Activated naive CD4-positive, alpha-beta T cell treated with Interleukin-2 at 50 U/mL for 16 hours (primary cell): ENCODE results near the gene EPS8L1.
A peak's percentile ranks its signal among the peaks of the same experiment; 100 is the strongest.
"Not testable (repeated sequence)": the region's sequence is repeated elsewhere in the genome, so short reads cannot be mapped to it uniquely, and the experiment has no call there.

Source experiments
- DNase-seq: peaks from one replicate; pipeline ENCODE4 v3.0.0-alpha.2; 2020

The EPS8L1 gene

DNA sequence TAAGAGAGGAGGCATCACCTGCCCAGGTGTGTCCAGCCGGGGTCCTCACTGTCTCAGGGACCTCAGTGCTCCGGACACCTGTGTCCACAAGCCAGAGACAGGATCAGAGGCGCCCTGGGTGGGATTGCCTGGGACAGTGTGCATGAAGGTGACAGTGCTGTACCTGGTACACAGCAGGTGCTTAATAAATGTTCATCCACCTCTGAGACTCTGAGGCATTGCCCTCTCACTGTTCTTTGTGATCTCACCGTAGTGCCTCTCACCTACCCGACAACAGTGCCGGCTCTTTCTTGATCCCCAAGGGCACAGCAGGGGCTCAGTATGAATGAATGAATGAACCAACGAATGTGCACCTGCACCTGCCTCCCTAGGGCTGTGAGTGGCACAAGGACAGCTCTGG, 21.9 kb upstream of the EPS8L1 start:
- DNase-seq, result no peak

DNA sequence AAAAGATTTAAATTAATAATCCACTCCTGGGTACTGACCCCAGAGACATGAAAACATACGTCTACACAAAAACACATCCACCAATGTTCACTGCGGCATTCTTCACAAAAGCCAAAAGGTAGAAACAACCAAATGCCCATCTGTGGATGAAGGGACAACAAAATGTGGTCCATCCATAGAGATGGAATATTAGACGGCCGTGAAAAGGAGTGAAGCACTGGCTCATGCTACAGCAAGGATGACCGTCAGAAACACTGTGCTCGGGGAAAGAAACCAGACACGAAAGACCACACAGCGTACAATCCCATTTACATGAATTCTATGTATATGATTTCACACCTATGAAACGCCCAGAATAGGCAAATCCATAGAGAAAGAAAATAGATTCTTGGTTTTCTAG, 18.8 kb upstream of the EPS8L1 start:
- DNase-seq, result no peak

DNA sequence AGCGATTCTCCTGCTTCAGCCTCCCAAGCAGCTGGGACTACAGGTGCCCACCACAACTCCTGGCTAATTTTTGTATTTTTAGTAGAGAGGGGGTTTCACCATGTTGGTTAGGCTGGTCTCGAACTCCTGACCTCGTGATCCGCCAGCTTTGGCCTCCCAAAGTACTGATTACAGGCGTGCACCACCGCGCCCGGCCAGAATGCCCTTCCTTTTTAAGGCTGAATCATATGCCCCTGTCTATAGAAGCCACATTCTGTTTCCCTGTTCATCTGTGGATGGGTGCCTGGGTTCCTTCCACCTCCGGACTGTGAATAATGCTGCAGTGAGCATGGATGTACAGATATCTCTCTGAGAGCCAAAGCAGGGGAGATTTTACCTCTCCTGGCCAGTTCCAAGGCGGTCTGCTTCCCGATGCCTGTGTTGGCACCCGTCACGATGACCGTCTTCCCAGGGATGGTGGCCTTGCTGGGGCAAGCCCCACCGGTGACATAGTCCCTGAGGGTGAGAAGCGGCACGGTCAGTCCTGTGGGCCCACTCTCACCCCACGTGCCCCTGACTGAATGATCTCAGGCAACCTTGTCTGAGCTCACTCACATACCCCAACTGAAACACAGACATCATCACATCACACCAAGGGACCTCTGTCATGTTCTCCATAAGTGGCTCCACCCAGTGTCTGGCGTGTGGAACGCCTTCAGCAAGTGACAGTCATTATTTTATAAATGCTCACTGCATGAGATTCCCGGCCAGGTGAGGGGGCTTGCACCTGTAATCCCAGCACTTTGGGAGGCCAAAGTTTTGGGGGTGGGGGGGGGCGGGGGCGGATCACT, 16.7 kb upstream of the EPS8L1 start:
- DNase-seq, result no peak

DNA sequence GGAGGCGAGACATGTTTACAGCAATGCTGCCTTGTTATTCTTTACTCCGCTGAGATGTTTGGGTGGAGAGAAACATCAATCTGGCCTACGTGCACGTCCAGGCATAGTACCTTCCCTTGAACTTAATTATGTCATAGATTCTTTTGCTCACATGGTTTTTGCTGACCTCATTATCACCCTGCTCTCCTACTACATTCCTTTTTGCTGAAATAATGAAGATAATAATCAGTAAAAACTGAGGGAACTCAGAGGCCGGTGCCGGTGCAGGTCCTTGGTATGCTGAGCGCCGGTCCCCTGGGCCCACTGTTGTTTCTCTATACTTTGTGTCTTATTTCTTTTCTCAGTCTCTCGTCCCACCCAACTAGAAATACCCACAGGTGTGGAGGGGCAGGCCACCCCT, 15.4 kb upstream of the EPS8L1 start:
- DNase-seq, result not testable (repeated sequence)

DNA sequence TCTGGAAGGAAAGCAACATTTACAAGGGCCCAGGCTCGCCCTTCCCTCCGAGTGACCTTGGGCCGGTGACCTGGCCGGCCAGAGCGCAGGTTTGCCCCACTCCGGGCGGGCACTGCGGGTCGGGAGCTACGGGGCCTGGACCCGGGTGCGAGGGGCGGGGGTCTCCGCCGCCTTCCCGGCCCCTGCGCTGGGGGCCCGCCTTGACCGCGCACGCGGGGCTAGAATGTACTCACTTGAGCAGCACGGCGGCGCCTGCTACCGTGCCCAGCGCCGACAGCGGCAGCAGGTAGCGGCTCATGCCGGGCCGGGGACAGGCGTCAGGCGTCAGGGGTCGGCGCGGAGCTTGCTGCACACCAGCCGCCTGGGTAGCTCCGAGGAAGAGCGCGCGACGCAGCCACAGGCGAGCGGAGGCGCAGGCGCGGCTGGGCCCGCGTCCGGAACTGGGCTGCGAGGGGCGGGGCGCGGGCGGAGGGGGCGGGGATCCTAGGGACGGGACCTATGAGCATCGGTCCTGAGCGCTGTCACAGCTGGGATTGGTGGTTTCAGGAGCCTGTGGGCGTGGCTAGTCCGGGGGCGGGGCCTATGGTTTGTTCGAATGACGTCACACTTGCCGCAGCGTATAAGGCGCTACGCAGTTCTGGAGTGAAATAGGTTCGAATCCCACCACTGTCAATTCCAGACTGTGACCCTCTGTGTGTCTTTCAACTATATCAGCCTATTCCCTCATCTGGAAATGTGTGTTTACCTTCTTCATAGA, 12.8 kb upstream of the EPS8L1 start, which contains the start of gene RDH13:
Gene RDH13, minus strand, starts transcription at position 414 of the 757 bp plus-strand sequence. Its CDS starts 116 bp downstream, at position 298.
- DNase-seq, result peak; percentile 98

DNA sequence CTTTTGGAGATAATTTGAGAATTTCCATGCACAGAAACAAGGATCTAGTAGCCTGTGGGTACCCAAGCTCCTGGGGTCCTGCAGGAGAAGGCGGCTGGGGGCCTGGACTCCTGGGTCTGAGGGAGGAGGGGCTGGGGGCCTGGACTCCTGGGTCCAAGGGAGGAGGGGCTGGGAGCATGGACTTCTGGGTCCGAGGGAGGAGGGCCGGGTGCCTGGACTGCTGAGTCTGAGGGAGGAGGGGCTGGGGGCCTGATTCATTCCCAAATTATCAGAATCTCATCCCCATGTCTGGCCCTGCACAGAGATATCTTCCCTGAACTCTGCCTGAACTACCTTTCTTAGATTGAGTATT, 12.2 kb upstream of the EPS8L1 start:
- no peak for DNase-seq

DNA sequence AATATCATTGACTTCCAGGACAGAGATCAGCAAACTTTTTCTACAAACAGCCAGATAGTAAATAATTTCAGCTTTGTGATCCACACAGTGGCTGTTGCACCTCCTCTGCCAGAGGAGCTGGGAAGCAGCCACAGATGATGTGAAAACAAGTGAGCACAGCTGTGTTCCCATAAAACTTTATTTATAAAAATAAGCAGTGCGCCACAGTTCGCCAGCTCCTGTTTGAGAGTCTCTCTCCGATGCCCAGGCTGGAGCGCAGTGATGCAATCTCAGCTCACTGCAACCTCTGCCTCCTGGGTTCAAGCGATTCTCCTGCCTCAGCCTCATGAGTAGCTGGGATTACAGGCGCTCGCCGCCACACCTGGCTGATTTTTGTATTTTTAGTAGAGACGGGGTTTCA, 10.2 kb upstream of the EPS8L1 start:
- not testable (repeated sequence) for DNase-seq

DNA sequence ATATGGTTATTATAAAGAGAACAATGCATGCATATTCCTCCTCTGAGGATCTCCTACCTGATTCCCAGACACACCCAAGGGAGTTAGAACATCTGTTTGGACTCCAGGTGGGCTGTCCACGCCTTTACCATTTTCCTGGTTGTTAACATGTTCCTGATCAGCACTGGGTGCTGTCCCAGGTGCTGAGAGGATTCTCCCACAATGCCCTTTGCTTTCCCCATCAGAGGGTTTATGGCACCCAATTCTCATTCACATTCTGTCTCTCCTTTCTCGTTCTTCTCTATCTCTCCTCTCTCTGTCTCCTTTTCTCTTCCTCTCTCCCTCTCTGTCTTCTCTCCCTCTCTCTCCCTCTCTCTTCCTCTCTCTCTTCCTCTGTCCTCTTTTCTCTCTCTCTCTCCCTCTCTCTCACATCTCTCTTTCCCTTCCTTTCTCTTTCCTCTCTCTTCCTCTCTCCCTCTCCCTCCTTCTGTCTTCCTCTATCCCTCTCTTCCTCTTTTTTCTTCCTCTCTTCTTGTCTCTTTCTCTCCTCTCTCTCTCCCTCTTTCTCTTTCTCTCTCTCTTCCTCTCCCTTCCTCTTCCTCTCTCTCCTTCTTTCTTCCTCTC, 9.5 kb upstream of the EPS8L1 start:
- no peak for DNase-seq

DNA sequence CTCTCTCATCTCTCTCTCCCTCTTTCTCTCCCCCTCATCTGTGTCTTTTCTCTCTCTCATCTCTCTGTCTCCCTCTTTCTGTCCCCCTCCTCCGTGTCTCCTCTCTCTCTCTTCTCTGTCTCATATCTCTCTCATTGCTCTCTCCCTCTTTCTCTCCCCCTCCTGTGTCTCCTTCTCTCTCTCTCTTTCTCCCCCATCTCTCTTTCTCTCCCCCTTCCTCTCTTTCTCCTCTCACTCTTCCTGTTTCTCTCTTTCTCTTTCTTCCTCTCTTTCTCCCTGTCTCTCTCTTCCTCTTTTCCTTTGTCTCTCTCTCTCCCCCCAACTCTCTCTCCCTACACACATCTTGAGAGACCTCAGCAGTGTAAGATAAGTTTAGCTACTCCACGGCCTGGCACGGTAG, 7.8 kb upstream of the EPS8L1 start:
- no peak for DNase-seq

DNA sequence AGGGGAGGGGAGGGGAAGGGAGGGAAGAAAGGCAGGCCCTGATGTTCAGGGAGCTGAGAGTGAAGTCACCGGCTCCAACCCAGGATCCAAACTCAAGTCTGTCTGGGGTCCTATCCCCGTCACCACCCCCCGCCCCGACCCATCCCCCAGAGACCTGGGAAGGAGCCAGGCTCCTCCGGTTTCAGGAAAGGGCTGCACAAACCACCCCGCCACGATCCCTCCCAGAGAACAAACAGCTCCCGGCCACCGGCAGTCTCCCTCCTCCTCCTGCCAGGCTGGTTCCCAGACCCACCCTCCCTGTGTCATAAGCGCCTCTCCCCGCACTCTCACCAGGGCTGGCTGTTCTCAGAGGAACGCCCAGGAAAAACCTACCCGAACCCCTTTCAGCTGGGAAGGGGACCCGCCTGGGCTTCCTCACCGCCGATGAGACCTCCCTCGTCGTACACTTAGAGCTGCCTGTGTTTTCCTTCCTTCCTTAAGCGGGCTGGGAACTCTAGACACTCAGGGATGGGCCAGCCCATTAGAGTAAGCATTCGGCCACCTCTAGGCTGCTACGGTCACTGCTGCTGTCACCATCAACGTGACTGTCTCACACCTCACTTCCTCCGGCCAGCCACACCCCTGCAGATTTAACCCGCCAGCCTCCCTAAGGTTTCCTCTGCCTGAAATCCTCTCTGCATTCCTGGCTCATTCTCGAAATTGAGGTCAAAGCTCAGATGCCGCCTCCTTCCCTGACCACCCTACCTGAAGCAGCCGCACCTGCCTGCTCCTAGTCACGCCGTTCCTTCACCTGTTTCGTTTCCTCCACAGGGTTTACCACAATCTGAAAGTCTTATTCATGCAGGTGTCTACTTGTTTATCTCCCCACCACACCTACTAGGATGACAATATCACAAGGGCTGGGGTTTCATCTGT, 6.5 kb upstream of the EPS8L1 start:
- DNase-seq, result no peak

DNA sequence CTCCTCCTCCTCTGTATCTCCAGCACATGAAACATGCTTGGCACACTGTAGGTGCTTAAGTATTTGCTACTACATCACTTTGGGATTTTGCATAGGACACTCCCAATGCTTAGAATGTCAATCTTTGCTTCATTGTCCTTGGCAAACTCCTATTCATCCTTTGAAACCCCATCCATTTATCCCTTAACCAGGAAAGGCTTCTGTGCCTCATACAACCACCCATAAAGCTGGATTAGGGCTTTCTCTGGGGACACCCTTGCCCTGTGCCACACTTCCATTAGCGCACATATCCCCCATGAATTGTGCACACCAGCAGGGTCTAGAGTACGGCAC, 5.8 kb upstream of the EPS8L1 start:
- DNase-seq, result no peak

DNA sequence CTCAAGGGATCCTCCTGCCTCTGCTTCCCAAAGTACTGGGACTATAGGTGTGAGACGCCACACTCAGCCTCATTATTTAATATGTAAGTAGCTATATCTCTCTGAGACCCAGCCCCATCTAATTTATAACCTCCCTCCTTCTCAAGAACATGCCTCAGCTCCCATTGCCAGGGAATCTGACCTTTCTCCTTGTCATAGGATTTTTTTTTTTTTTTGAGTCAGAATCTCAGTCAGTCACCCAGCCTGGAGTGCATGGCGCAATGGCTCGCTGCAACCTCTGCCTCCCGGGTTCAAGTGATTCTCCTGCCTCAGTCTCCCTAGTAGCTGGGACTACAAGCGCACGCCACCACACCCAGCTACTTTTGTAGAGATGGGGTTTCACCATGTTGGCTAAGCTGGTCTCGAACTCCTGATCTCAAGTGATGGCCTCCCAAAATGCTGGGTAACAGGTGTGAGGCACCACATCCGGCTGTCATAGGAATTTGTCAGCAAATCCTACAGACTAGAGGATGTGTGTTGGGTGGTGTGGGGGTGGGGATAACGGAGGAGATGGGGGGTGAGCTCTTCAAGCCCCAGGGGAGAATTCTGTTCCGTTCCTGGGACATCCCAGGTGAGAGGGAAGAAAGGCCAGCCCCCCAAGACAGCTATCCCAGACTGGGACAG, 5.1 kb upstream of the EPS8L1 start:
- DNase-seq, result no peak

DNA sequence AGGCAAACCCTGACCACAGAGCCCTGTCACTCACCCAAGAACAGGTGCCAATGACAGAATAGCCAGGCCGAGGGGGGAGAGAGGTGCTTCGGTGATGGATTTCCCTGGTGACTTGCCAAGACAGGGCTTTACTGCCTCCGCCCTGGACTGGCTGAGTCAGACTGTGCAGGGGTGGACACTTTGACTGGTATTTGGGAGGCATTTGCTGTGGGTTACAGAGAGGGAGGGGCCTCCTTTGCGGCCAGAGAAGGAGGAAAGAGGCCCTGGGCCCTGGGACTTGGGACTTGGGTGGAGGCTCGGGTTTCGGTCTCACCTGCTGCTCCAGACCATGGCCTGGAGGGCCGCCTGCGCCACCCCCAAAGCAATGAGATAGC, 4.6 kb upstream of the EPS8L1 start:
- DNase-seq, result no peak

DNA sequence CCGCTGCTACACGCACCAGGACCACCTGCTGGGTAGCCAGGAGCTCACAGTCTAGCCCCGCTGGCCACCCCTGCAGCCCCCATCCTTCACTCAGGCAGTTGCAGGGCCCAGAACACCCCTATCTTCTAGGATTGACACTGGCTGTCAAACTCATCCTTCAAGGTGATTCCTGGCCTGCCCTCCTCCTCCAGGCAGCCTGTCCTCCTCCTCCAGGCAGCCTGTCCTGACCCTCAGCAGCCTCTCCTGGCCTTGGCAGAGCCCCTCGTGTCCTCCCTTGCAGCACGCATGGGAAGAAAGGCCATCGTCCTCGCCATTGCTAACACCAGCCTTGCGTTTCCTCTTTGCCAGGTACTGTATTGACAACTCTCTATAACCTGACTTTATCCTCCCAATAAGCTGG, 3.8 kb upstream of the EPS8L1 start:
- no peak for DNase-seq

DNA sequence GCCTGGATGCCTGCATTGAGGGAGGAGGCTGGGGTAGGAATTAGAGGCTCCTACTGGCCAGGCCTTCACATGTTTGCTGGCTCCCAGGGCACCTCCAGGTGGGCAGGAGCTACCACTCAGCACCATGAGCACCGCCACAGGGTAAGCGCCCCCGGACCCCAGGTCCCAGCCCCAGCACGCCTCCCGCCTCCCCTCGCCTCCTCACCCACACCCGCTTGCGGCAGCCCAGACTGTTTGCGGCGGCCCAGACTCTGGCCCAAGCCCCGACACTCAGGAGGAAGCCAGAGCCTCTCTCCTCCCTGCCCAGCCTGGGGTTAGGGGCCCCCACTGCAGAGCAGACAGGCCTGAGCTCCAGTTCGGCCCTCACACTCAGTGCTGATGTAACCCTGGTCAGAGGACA, 652 bp downstream of the EPS8L1 start:
- no peak for DNase-seq

DNA sequence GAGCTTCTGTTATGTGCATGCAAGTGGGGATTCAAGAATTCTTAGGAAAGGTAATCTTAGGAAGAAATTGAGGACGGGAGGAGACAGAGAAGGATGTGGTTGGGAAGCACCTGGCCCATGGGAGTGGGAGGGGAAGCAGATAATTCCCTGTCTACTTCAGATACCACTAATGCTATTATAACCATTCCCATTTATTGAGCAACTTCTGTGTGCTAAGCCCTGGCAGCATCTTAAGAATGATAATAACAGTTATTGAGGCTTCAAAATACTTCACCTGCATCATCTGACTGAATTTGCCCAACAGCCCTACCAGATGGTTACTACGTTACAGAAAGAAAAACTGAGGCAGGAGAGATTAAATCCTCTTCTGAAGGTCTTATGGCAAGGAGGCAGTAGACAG, 1.4 kb downstream of the EPS8L1 start:
- no peak for DNase-seq

DNA sequence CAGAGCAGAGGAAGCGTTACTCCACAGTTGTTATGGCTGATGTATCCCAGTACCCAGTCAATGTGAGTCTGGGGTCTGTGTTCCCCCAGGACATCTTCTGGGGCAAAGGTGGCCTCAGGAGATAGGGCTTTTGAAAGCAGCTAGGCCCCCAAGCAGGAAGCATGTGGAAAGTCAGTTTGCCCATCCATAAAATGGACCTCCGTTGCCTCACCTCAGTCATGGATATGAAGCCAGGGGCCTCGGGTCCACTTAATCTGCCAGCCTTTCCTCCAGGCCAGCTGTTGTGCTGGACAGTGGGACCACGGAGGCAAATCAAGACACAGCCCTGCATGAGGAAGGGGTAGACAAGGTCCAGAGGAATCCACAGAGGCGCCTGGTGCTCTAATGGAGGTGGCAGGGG, 3.3 kb downstream of the EPS8L1 start:
- DNase-seq, result no peak

DNA sequence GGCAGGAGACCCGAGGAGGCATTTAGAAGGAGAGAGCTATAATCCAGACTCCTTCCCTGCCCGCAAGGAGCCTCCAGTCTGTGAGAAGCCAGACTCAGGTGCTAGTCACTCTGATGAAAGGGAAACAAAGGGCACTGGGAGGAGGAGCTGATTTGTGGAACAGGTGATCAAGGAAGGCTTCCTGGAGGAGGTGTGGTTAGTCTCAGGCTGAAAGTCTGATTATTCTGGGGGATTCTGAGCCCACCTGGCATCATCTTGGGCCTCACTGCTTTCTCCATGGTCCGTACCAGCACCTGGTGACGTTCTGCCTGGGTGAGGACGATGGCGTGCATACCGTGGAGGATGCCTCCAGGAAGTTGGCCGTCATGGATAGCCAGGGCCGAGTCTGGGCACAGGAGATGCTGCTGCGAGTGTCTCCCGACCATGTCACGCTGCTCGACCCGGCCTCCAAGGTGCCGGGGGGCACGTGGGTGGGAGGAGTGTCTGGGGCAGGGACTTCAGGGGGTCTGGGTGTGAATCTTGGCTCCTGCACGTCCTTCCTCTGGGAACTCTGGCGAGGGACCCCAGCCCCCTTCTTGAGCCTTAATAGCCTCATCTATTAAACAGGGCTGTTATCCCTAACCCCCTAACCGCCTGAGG, 3.9 kb downstream of the EPS8L1 start:
- DNase-seq, result no peak

DNA sequence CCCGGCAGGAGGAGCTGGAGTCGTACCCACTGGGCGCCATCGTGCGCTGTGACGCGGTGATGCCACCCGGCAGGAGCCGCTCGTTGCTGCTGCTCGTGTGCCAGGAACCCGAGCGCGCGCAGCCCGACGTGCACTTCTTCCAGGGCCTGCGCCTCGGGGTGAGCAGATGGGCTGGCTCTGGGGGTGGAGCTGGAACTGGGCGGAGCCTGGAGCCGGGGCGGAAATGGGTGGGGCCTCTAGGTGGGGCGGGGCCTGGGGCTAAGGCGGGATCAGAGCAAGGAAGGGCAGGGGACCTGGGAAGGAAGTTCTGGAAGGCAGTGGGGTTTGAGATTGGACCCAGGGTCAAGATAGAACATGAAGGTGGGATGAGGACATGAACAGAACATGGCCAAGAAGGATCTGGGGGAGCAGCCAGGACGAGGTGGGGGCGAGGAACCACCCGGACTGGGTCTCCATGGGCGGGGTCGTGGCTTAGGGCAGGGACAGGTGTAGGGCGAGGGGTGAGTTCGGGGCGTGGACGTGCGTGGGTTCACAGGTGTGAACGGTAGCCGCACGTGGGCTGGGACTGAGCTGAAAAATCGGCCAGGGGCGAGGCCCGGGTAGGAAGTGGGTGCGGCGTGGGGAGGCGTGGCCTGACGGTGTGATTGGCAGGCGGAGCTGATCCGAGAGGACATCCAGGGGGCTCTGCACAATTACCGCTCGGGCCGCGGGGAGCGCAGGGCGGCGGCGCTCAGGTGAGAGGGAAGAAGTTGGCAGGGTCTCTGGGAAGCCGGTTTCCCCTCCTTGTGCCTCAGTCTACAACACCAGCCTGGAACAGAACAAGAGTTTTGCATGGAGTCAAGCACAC, 4.7 kb downstream of the EPS8L1 start:
- DNase-seq, result peak; percentile 61

DNA sequence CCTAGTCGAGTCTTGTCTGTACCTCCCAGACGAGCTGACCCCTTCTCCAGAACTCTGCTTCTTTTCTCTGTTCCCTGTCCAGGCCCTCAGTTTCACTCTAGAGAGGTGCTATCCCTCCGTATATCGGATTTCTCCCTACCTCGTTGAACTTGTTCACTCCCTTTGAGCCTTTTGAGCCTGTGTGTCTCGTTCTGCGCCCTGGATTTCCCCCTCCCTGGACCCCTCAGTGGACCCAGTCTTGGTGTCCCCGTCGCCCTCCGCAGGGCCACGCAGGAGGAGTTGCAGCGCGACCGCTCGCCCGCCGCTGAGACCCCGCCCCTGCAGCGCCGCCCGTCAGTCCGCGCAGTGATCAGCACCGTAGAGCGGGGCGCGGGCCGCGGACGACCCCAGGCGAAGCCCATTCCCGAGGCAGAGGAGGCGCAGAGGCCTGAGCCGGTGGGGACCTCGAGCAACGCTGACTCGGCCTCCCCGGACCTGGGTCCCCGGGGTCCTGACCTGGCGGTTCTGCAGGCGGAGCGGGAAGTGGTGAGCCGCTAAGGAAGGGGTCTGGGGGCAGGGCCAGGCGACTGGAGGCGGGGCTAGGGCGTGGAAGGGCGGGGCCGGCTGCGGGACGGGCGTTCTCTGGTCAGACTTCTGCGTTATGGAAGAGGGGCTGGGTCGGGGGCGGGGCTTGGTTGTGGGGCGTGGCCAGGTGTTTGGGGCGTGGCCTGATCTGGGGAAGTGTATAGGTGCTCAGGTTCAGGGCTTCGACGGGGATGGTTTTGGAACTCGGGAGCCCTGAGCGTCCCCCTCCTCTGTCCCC, 5.5 kb downstream of the EPS8L1 start:
- peak; percentile 89 for DNase-seq

DNA sequence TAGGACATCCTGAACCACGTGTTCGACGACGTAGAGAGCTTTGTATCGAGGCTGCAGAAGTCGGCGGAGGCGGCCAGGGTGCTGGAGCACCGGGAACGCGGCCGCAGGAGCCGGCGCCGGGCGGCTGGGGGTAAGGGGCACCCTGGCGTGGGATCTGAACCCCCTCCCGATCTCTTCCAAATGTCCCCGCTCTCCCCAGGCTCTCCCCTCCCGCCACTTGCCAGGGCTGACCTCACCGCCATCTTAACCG, 6.0 kb downstream of the EPS8L1 start:
- DNase-seq, result no peak
